HepG2 (cell line): Measurements from ENCODE around the gene KISS1R. TPM values are rescaled to one million over a fixed set of nuclear protein-coding genes. Genes with fewer than 3 reads are reported as not detected.

ENCODE experiments used
- CREB3 ChIP-seq: sonication (generic); formaldehyde crosslinking; IDR thresholded peaks from 2 replicates; pipeline ENCODE4 v1.5.0; 2020; ENCODE audit warnings: missing genetic modification reagents
- ERF ChIP-seq: IDR thresholded peaks from 2 replicates; pipeline ENCODE4 v1.6.1; 2018; ENCODE audit warnings: missing biosample characterization, missing genetic modification reagents
- IRX3 ChIP-seq: sonication (generic); formaldehyde crosslinking; IDR thresholded peaks from 2 replicates; pipeline ENCODE4 v1.8.1; 2023; ENCODE audit warnings: mild to moderate bottlenecking, low read depth, missing genetic modification reagents, borderline replicate concordance
- MTA3 ChIP-seq: sonication (generic); formaldehyde crosslinking; IDR thresholded peaks from 2 replicates; pipeline ENCODE4 v1.4.0; 2020; ENCODE audit warnings: missing genetic modification reagents
- NR2C2 ChIP-seq: sonication (generic); formaldehyde crosslinking; IDR thresholded peaks from 2 replicates; pipeline ENCODE4 v1.4.0; 2020; ENCODE audit warnings: missing genetic modification reagents, mild to moderate bottlenecking, moderate library complexity, borderline replicate concordance
- ONECUT2 ChIP-seq: sonication (generic); formaldehyde crosslinking; IDR thresholded peaks from 2 replicates; pipeline ENCODE4 v1.4.0; 2020; ENCODE audit warnings: missing genetic modification reagents
- RFX1 ChIP-seq: fragments of 450-650 bp; IDR thresholded peaks from 2 replicates; pipeline ENCODE4 v1.6.1; 2017
- RFX3 ChIP-seq: IDR thresholded peaks from 2 replicates; pipeline ENCODE4 v1.6.1; 2016; ENCODE audit warnings: missing biosample characterization, missing genetic modification reagents
- RXRA ChIP-seq: sonication (generic); formaldehyde crosslinking; IDR thresholded peaks from 2 replicates; pipeline ENCODE4 v1.5.1; 2020; ENCODE audit warnings: missing genetic modification reagents
- SAFB2 ChIP-seq: sonication (generic); formaldehyde crosslinking; IDR thresholded peaks from 2 replicates; pipeline ENCODE4 v1.5.1; 2020; ENCODE audit warnings: missing genetic modification reagents, low read depth, mild to moderate bottlenecking, borderline replicate concordance
- TP53 ChIP-seq: sonication (generic); formaldehyde crosslinking; conservative IDR thresholded peaks from 2 replicates; pipeline ENCODE4 v1.4.0; 2020; ENCODE audit warnings: missing genetic modification reagents
- YEATS4 ChIP-seq: sonication (generic); formaldehyde crosslinking; IDR thresholded peaks from 2 replicates; pipeline ENCODE4 v1.4.0; 2020; ENCODE audit warnings: missing genetic modification reagents, borderline replicate concordance
- ZNF326 ChIP-seq: sonication (generic); formaldehyde crosslinking; IDR thresholded peaks from 2 replicates; pipeline ENCODE4 v1.4.0; 2020; ENCODE audit warnings: missing genetic modification reagents, borderline replicate concordance
- ZNF687 ChIP-seq: sonication (generic); formaldehyde crosslinking; IDR thresholded peaks from 2 replicates; pipeline ENCODE4 v1.5.1; 2020; ENCODE audit warnings: mild to moderate bottlenecking, missing genetic modification reagents, moderate library complexity
- ZNF691 ChIP-seq: sonication (generic); formaldehyde crosslinking; IDR thresholded peaks from 2 replicates; pipeline ENCODE4 v1.4.0; 2020; ENCODE audit warnings: missing genetic modification reagents, low read depth, mild to moderate bottlenecking, borderline replicate concordance
- ZNF766 ChIP-seq: sonication (generic); formaldehyde crosslinking; IDR thresholded peaks from 2 replicates; pipeline ENCODE4 v1.5.0; 2020; ENCODE audit warnings: missing genetic modification reagents, borderline replicate concordance
- ZNF879 ChIP-seq: sonication (generic); formaldehyde crosslinking; IDR thresholded peaks from 2 replicates; pipeline ENCODE4 v1.8.1; 2023; ENCODE audit warnings: missing genetic modification reagents
- ZSCAN30 ChIP-seq: sonication (generic); formaldehyde crosslinking; IDR thresholded peaks from 2 replicates; pipeline ENCODE4 v1.5.0; 2020; ENCODE audit warnings: mild to moderate bottlenecking, missing genetic modification reagents
- polyA plus RNA-seq, 8 experiments: library from polyadenylated mRNA; depleted of rRNA in 3 of 8; stranded (reverse) in 7 of 8; unstranded in 1 of 8; fragments of >200 nt; fragmentation: Illumina TruSeq in 4 of 8; extraction: Trizol in 4 of 8; gene quantifications; 2 replicates each; pipeline versions ENCODE4 v1.2.1 to v1.2.3, GENCODE V29; 2011 to 2016; ENCODE audit warnings: low read depth in 4 of 8, missing spikeins in 1 of 8, mixed read lengths in 1 of 8; ENCODE audit not compliant: insufficient read depth in 1 of 8
- total RNA-seq, 5 experiments: library from RNA; depleted of rRNA; stranded (reverse); fragments of >200 nt; fragmentation: Illumina TruSeq; extraction: Trizol; gene quantifications; 2 replicates each; pipeline ENCODE4 v1.2.3, GENCODE V29; 2016; ENCODE audit warnings: low read depth in 1 of 5
- TF ChIP-seq, protein P1 (sequence below): sonication (generic); formaldehyde crosslinking; IDR thresholded peaks from 2 replicates; pipeline ENCODE4 v1.8.0; 2022; ENCODE audit warnings: mild to moderate bottlenecking, missing genetic modification reagents

The KISS1R gene
- total and polyA plus RNA-seq, 2 of the 13 experiments (the other 11 are each of a cell fraction or from before 2014, with no cell fraction given) = 1.1 to 10.2 TPM

- peak; percentile 79 for TF ChIP-seq ZNF687
- peak; percentile 68; the same call in 1 of the 2 replicates for TF ChIP-seq YEATS4 (CRISPR knock-in tag)
- TF ChIP-seq ONECUT2 (CRISPR knock-in tag) = no peak
- peak; percentile 24; the same call in 1 of the 2 replicates for TF ChIP-seq RXRA (CRISPR knock-in tag)
- no peak for TF ChIP-seq CREB3 (CRISPR knock-in tag)
- TF ChIP-seq SAFB2 (CRISPR knock-in tag) = no peak; the same call in 1 of the 2 replicates
- no peak for TF ChIP-seq ZNF326
- TF ChIP-seq ZSCAN30 (CRISPR knock-in tag) = no peak
- TF ChIP-seq TP53 (CRISPR knock-in tag) = 0 out of 2 replicates have a peak, but pooled peaks have one; percentile 46
- no peak for TF ChIP-seq ZNF691 (CRISPR knock-in tag)
- TF ChIP-seq ZNF766 (CRISPR knock-in tag) = peak; percentile 43; the same call in 1 of the 2 replicates
- TF ChIP-seq RFX1 = no peak
- no peak for TF ChIP-seq ERF (CRISPR knock-in tag)
- TF ChIP-seq RFX3 (CRISPR knock-in tag) = no peak
- no peak for TF ChIP-seq MTA3 (CRISPR knock-in tag)
- no peak for TF ChIP-seq NR2C2 (CRISPR knock-in tag)
- no peak for TF ChIP-seq ZNF879 (CRISPR knock-in tag)
- TF ChIP-seq IRX3 (CRISPR knock-in tag) = no peak
- TF ChIP-seq, protein P1, sequence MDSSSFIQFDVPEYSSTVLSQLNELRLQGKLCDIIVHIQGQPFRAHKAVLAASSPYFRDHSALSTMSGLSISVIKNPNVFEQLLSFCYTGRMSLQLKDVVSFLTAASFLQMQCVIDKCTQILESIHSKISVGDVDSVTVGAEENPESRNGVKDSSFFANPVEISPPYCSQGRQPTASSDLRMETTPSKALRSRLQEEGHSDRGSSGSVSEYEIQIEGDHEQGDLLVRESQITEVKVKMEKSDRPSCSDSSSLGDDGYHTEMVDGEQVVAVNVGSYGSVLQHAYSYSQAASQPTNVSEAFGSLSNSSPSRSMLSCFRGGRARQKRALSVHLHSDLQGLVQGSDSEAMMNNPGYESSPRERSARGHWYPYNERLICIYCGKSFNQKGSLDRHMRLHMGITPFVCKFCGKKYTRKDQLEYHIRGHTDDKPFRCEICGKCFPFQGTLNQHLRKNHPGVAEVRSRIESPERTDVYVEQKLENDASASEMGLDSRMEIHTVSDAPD (CRISPR knock-in tag) = no peak
Observed at GRCh38 chr19:892894-893689, 24.0 kb upstream of the KISS1R start, which contains the start of the genes MED16 and RNU6-9 (continued).
